GM12892 (cell line): Measurements from ENCODE around the gene GJB5.

Experiments used
- POLR2A ChIP-seq: IDR thresholded peaks from 2 replicates; pipeline ENCODE4 v1.6.1; 2011; ENCODE audit warnings: low read depth, low read length, control low read depth
- POLR2AphosphoS5 ChIP-seq: IDR thresholded peaks from 2 replicates; pipeline ENCODE4 v1.6.1; 2011; ENCODE audit warnings: low read depth, low read length, control low read depth

GRCh38 chr1:34711485-34711884 is 43.4 kb upstream of the GJB5 start:
- no peak for TF ChIP-seq POLR2AphosphoS5
- no peak for TF ChIP-seq POLR2A
